Kidney epithelial cell (primary cell): ENCODE data around the gene ALPL. TPM values are rescaled to one million over a fixed set of nuclear protein-coding genes. Genes with fewer than 3 reads are reported as not detected.
"Not testable (repeated sequence)": the region's sequence is repeated elsewhere in the genome, so short reads cannot be mapped to it uniquely, and the experiment has no call there.

Experiments
- DNase-seq: peaks from one replicate; pipeline ENCODE4 v3.0.0-alpha.2; 2010; ENCODE audit warnings: low read depth
- H3K27me3 ChIP-seq: 2 replicates; pipeline ENCODE4 v1.6.0; 2011; ENCODE audit warnings: low read length; ENCODE audit not compliant: control insufficient read depth, insufficient read depth
- H3K36me3 ChIP-seq: 2 replicates; pipeline ENCODE4 v1.5.1; 2011; ENCODE audit warnings: low read length; ENCODE audit not compliant: control insufficient read depth, insufficient read depth
- H3K4me3 ChIP-seq: 2 replicates; pipeline ENCODE4 v1.5.1; 2011; ENCODE audit warnings: low read depth, mild to moderate bottlenecking, control low read depth, low read length
- CTCF ChIP-seq: IDR thresholded peaks from 2 replicates; pipeline ENCODE4 v1.5.1; 2011; ENCODE audit warnings: mild to moderate bottlenecking, moderate library complexity, low read length, control low read depth, inconsistent platforms; ENCODE audit not compliant: insufficient read depth, poor library complexity, severe bottlenecking
- total RNA-seq: library from RNA; depleted of rRNA; stranded (reverse); fragments of >200 nt; gene quantifications from 2 replicates; pipeline ENCODE4 v1.2.3, GENCODE V29; 2015

ALPL gene
- total RNA-seq, 1 donor from 2014 or later, result 5.1 TPM

DNA sequence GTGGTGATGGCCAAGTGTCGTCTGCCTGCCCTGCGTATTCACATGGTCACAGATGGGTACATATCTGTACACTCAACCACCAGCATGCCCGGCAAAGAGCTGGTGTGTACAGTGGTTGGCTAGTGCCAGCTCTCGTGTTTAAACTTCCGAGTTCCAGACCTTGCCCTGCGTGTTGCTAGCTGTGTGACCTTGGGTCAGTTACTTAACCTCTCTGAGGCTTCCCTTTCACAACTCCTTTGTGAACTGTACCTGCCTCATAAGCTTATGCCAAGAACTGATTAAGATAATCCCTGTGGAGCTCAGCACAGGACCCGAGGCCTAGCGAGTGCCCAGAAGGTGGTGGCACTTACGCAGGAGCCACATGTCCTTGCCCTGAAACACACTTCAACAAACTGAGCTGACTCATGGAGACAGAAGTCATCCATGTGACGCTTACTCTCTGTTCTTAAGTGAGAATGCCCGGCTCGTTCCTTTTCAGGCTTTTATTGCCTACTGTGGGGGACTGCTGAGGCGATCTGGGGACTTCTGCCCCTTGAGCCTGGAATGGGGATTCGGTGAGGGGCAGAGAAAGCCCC is 55.4 kb downstream of the ALPL start:
- DNase-seq, result no peak

GRCh38 chr1:21565285-21565684 is 56.1 kb downstream of the ALPL start:
- TF ChIP-seq CTCF, result no peak
- DNase-seq, result no peak
- no peaks in the 10 kb centered on the region for H3K27me3 ChIP-seq
- no peak overlapping the region for H3K4me3 ChIP-seq
- no peaks in the 10 kb centered on the region for H3K36me3 ChIP-seq

More for the DNA sequence above, 55.4 kb downstream of the ALPL start:
- Histone ChIP-seq H3K4me3 (no peak overlapping the region), H3K27me3 (no peaks in the 10 kb centered on the region), H3K36me3 (no peaks in the 10 kb centered on the region)
- TF ChIP-seq CTCF, result no peak

DNA sequence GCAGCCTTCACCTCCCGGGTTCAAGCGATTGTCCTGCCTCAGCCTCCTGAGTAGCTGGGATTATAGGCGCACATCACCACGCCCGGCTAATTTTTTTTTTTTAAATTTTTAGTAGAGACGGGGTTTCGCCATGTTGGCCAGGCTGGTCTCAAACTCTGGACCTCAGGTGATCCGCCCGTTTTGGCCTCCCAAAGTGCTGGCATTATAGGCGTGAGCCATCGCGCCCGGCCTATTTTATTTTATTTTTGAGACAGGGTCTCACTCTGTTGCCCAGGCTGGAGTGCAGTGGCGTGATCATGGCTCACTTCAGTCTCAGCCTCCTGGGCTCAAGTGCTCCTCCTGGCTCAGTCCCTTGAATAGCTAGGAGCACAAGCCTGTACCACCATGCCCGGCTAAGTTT is 57.1 kb downstream of the ALPL start:
- not testable (repeated sequence) for H3K4me3 ChIP-seq, H3K27me3 ChIP-seq, DNase-seq, H3K36me3 ChIP-seq

GRCh38 chr1:21567241-21568005 is 58.2 kb downstream of the ALPL start:
- peak; percentile 75 for DNase-seq

DNA sequence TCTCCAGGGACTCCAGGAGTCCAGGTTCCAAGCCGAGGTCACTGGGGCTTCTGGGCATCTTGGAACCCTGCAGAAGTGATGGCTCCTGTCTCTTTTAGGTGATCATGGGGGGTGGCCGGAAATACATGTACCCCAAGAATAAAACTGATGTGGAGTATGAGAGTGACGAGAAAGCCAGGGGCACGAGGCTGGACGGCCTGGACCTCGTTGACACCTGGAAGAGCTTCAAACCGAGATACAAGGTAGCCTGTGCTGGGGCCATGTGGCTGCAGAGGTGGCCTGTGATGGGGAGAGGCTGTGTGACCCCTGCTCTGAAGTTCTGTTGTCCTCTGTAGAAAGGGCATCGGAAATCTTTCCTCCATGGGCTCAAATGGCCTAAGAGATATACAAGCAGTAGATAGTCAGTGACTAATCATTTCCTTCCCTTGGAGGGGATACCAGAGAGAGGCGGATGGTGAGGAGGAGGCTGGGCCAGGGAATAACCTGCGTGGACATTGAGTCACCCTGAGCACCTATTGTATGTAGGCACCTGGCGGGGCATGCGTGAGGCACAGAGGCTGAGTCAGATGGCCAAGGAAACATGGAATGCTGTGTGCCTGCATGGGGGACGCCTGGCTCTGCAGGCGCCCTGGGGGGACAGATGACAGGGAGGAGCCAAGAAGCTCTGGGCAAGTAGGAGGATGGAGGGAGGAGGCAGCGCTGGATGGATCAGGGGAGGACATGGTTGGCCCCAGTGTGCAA is 59.0 kb downstream of the ALPL start:
- DNase-seq, result peak; percentile 67

More at GRCh38 chr1:21567241-21568005, 58.2 kb downstream of the ALPL start:
- no peaks in the 10 kb centered on the region for H3K36me3 ChIP-seq
- H3K27me3 ChIP-seq, result no peaks in the 10 kb centered on the region
- H3K4me3 ChIP-seq, result no peak overlapping the region
- no peak for TF ChIP-seq CTCF

More for the DNA sequence above, 59.0 kb downstream of the ALPL start:
- Histone ChIP-seq H3K36me3 (no peaks in the 10 kb centered on the region), H3K27me3 (no peaks in the 10 kb centered on the region), H3K4me3 (no peak overlapping the region)
- no peak for TF ChIP-seq CTCF
